Suprapubic skin (tissue), 3 donors: Measurements from ENCODE around the gene TXN2.

ENCODE experiments used
- POLR2AphosphoS5 ChIP-seq, 3 donors: sonication (generic); formaldehyde crosslinking; IDR thresholded peaks; one replicate each; pipeline ENCODE4 v1.6.1; 2017; ENCODE audit warnings: antibody characterized with exemption in 3 of 3
- TF ChIP-seq, protein P1 (sequence below), 2 donors: fragments of 200-600 bp in 1 of 2; fragments of 450-650 bp in 1 of 2; sonication (generic) in 1 of 2; IDR thresholded peaks; one replicate each; pipeline ENCODE4 v1.5.1; 2016 to 2019; ENCODE audit warnings: antibody characterized with exemption in 2 of 2, mild to moderate bottlenecking in 1 of 2, moderate library complexity in 1 of 2

DNA sequence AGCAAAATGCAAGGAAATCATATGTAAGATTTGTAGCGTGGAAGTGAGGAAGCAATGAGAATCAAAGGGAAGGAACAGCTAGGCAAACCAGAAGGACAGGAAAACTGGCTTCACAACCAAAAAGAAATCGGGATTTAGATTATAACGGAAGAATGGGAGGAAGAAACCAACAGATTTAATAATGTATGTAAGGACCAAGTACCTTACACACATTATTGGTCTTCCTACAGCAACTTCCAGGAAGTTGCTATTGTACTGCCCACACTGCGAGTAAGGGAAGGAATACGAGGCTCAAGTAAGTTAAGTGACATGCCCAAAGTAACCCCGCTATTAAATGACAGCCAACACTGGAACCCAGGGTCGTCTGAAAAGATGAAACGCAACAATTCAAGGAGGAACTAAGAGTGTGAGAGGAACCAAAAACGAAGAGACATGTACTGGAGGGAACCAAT lies 473 bp downstream of the TXN2 start:
- TF ChIP-seq, protein P1, sequence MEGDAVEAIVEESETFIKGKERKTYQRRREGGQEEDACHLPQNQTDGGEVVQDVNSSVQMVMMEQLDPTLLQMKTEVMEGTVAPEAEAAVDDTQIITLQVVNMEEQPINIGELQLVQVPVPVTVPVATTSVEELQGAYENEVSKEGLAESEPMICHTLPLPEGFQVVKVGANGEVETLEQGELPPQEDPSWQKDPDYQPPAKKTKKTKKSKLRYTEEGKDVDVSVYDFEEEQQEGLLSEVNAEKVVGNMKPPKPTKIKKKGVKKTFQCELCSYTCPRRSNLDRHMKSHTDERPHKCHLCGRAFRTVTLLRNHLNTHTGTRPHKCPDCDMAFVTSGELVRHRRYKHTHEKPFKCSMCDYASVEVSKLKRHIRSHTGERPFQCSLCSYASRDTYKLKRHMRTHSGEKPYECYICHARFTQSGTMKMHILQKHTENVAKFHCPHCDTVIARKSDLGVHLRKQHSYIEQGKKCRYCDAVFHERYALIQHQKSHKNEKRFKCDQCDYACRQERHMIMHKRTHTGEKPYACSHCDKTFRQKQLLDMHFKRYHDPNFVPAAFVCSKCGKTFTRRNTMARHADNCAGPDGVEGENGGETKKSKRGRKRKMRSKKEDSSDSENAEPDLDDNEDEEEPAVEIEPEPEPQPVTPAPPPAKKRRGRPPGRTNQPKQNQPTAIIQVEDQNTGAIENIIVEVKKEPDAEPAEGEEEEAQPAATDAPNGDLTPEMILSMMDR (IDR thresholded peaks at IDR 0.05) = no peak
- TF ChIP-seq POLR2AphosphoS5 (IDR thresholded peaks at IDR 0.05) = no peak
